Tibial artery (tissue), 4 donors: ENCODE data around the gene LGI4.

Source experiments
- DNase-seq, 2 donors: peaks; one replicate each; pipeline ENCODE4 v3.0.0-alpha.2; 2019
- H3K27ac ChIP-seq, 2 donors: fragments of 200-600 bp; sonication (generic) in 1 of 2; 1 replicate in 1 of 2; 2 replicates in 1 of 2; pipeline ENCODE4 v1.5.1; 2018 to 2019; ENCODE audit warnings: mild to moderate bottlenecking in 1 of 2
- H3K27me3 ChIP-seq, 2 donors: fragments of 200-600 bp; sonication (generic) in 1 of 2; one replicate each; pipeline versions ENCODE4 v1.5.1 to v1.6.0; 2016 to 2019
- H3K36me3 ChIP-seq, 3 donors: fragments of 200-600 bp; sonication (generic) in 2 of 3; one replicate each; pipeline ENCODE4 v1.5.1; 2016 to 2019; ENCODE audit warnings: mild to moderate bottlenecking in 2 of 3
- H3K4me1 ChIP-seq, 4 donors: fragments of 200-600 bp; sonication (generic) in 2 of 4; 1 replicate in 3 of 4; 2 replicates in 1 of 4; pipeline ENCODE4 v1.5.1; 2016 to 2019
- H3K4me3 ChIP-seq, 2 donors: fragments of 200-600 bp; sonication (generic) in 1 of 2; 1 replicate in 1 of 2; 2 replicates in 1 of 2; pipeline ENCODE4 v1.5.1; 2018 to 2019; ENCODE audit warnings: mild to moderate bottlenecking in 2 of 2
- H3K9me3 ChIP-seq, 3 donors: fragments of 200-600 bp; sonication (generic) in 1 of 3; one replicate each; pipeline ENCODE4 v1.5.1; 2016 to 2019
- CTCF ChIP-seq, 2 experiments: fragments of 200-600 bp in 1 of 2; fragments of 450-650 bp in 1 of 2; IDR thresholded peaks; one replicate each; pipeline ENCODE4 v1.5.1; 2017 to 2019; ENCODE audit warnings: antibody characterized with exemption in 2 of 2, mild to moderate bottlenecking in 1 of 2, moderate library complexity in 1 of 2
- intact Hi-C: fragments of 100-400 bp; cut with DNase I; formaldehyde crosslinking; loops from one replicate; pipeline ENCODE4 v1.15.0; 2023; ENCODE audit warnings: low total_unique reads

LGI4 gene

DNA sequence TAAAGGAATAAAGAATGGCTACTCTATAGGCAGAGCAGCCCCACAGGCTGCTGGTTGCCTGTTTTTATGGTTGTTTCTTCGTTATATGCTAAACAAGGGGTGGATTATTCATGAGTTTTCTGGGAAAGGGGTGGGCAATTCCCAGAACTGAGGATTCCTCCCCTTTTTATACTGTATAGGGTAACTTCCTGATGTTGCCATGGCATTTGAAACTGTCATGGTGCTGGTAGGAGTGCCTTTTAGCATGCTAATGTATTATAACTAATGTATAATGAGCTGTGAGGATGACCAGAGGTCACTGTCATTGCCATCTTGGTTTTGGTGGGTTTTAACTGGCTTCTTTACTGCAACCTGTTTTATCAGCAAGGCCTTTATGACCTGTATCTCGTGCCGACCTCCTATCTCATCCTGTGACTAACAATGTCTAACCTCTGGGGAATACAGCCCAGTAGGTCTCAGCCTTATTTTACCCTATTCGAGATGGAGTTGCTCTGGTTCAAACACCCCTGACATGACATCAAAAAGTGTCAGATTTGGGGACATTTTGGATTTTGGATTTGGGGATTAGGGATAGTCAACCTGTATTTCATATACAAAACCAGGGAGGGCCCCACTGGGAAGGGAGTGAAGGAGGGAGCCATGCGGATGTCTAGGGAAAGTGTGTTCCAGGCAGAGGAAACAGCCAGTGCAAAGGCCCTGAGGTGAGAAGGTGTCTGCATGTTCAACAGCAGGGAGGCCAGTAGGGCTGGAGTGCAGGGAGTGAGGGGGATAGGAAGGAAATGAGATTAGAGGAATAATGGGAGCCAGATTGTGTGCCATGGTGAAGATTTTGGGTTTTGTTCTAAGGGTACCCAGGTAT lies 30.6 kb upstream of the LGI4 start:
- H3K27me3 ChIP-seq, result no peaks in the 10 kb centered on the region
- no peak for DNase-seq
- H3K9me3 ChIP-seq, result peaks cover 0 to 30% (median 23%) of the 10 kb centered on the region in 3 donors
- H3K4me3 ChIP-seq, result no peak overlapping the region
- no peak overlapping the region for H3K27ac ChIP-seq
- TF ChIP-seq CTCF (IDR thresholded peaks at IDR 0.05), result no peak
- H3K4me1 ChIP-seq, result no peaks in the 10 kb centered on the region
- intact Hi-C loops, result no loop called here
- H3K36me3 ChIP-seq, result peaks cover 26 to 68% (median 61%) of the 10 kb centered on the region in 3 donors

DNA sequence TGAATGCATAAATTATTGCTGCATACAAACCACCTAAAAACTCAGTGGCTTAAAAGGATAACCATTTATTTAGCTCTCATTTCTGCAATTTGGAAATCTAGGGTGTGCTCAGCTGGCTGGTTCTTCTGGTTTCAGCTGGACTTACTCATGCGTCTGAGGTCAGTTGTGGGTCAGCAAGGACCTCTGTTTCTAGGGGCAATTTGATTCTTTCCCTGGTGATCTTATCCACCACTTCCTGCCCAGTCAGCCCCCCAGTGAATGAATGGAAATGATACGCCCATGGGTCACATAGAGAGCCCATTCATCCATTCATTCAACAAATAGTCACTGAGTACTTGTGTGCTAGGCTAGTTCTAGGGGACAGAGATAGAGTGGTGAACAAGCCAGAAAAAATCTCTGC lies 29.6 kb upstream of the LGI4 start:
- H3K4me1 ChIP-seq, result no peaks in the 10 kb centered on the region
- H3K9me3 ChIP-seq, result peaks cover 0 to 30% (median 23%) of the 10 kb centered on the region in 3 donors
- TF ChIP-seq CTCF (IDR thresholded peaks at IDR 0.05), result no peak
- peaks cover 26 to 72% (median 67%) of the 10 kb centered on the region in 3 donors for H3K36me3 ChIP-seq
- intact Hi-C loops, result no loop called here
- DNase-seq, result no peak
- no peak overlapping the region for H3K27ac ChIP-seq
- H3K4me3 ChIP-seq, result no peak overlapping the region
- H3K27me3 ChIP-seq, result no peaks in the 10 kb centered on the region

DNA sequence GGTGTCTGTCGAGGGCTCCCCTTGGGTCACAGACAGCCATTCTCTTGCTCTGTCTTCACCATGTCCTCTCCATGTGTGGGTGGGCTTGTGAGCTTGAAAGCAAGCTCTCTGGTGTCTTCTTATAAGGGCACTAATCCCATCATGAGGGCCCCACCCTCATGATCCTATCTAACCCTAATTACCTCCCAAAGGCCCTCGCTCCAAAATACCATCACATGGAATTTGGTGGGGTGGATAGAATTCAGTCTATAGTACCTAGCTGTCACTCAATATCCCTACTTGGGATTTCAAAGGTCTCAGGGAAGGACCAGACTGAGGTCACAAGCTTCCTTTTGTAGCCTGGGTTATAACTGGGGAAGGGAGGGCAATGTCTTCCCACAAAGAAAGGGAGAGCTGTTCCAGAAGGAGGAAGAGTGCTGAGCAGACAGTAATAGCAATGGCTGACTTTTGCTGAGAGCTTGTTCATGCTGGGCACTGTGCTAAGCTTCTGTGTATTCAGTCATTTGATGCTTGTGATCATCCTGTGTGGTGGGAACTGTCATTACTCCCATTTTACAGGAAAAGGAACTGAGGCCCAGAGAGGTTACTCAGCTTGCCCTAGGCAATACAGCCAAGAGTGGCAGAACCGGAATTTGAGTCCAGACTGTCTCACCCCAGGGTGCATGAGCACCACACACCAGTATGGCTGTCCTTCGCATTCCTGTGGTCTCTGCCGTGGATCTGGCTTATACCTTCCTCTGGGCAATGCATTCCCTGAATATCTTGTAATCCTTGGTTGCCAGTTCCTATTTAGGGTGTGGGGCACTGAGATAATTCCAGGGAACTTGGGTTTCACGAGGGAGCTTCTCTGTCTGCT lies 27.8 kb upstream of the LGI4 start:
- Histone ChIP-seq H3K4me1 (no peaks in the 10 kb centered on the region), H3K27me3 (no peaks in the 10 kb centered on the region), H3K4me3 (no peak overlapping the region), H3K9me3 (peaks cover 0 to 30% (median 23%) of the 10 kb centered on the region in 3 donors), H3K36me3 (peaks cover 26 to 82% (median 75%) of the 10 kb centered on the region in 3 donors), H3K27ac (no peak overlapping the region)
- intact Hi-C loops, result loop anchor here (2.0 kb wide), 1 partner anchor 78 kb away; no protein-coding TSS in a partner anchor
- DNase-seq, result no peak
- TF ChIP-seq CTCF (IDR thresholded peaks at IDR 0.05), result no peak

DNA sequence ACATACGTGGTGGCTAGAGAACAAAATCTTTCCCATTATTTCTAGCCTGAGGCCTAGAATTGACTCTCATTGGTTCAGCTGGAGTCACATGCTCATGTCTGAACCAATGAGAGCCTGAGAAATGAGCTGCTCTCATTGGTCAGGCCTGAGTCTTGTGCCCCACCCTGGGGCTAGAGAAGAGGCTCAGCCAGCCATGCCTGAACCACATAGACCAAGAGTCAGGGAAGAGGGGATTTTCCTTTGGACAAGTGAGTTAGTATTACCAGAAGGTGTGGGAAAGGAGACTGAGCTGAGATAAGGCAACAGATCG lies 26.5 kb upstream of the LGI4 start:
- no peak for DNase-seq
- Histone ChIP-seq H3K9me3 (peaks cover 0 to 28% (median 22%) of the 10 kb centered on the region in 3 donors), H3K27me3 (no peaks in the 10 kb centered on the region), H3K27ac (no peak overlapping the region), H3K36me3 (peaks cover 21 to 80% (median 65%) of the 10 kb centered on the region in 3 donors), H3K4me1 (no peaks in the 10 kb centered on the region), H3K4me3 (no peak overlapping the region)
- no peak for TF ChIP-seq CTCF (IDR thresholded peaks at IDR 0.05)
- intact Hi-C loops, result no loop called here

GRCh38 chr19:35160629-35161433 lies 26.0 kb upstream of the LGI4 start:
- H3K27ac ChIP-seq, result no peak overlapping the region
- intact Hi-C loops, result no loop called here
- DNase-seq, result no peak
- TF ChIP-seq CTCF (IDR thresholded peaks at IDR 0.05), result no peak
- peaks cover 0 to 3% (median under 1%) of the 10 kb centered on the region in 4 donors for H3K4me1 ChIP-seq
- peaks cover 0 to under 1% of the 10 kb centered on the region in 2 donors for H3K27me3 ChIP-seq
- H3K4me3 ChIP-seq, result no peak overlapping the region
- peaks cover 0 to 23% (median 16%) of the 10 kb centered on the region in 3 donors for H3K9me3 ChIP-seq
- H3K36me3 ChIP-seq, result peaks cover 15 to 74% (median 60%) of the 10 kb centered on the region in 3 donors
